AML-193 (cell line): Measurements from ENCODE around the gene FTCDNL1.

Source experiments
- DNase-seq, 2 experiments: peaks; one replicate each; lab custom pipeline; 2025; lab: John Stamatoyannopoulos, UW

Gene FTCDNL1

GRCh38 chr2:199791326-199791725 is 59.7 kb downstream of the FTCDNL1 start:
- DNase-seq, result no peak

GRCh38 chr2:199784512-199784911 is 66.5 kb downstream of the FTCDNL1 start:
- DNase-seq, result no peak

GRCh38 chr2:199779589-199779988 is 71.4 kb downstream of the FTCDNL1 start:
- DNase-seq, result no peak

GRCh38 chr2:199778655-199779054 is 72.3 kb downstream of the FTCDNL1 start:
- DNase-seq, result no peak

GRCh38 chr2:199777916-199778315 is 73.1 kb downstream of the FTCDNL1 start:
- no peak for DNase-seq

GRCh38 chr2:199777315-199777714 is 73.7 kb downstream of the FTCDNL1 start:
- DNase-seq, result no peak

- DNase-seq, result no peak
Observed at GRCh38 chr2:199775267-199775666, 75.7 kb downstream of the FTCDNL1 start.

- no peak for DNase-seq
Observed at GRCh38 chr2:199772035-199772976, 78.7 kb downstream of the FTCDNL1 start.

- DNase-seq, result no peak
Observed at GRCh38 chr2:199770716-199771115, 80.3 kb downstream of the FTCDNL1 start.

GRCh38 chr2:199765646-199766045 is 85.3 kb downstream of the FTCDNL1 start:
- DNase-seq, result no peak

- no peak for DNase-seq
Observed at GRCh38 chr2:199764273-199764800, 86.7 kb downstream of the FTCDNL1 start.

- DNase-seq, result no peak
Observed at GRCh38 chr2:199762963-199763362, 88.0 kb downstream of the FTCDNL1 start.

- no peak for DNase-seq
Observed at GRCh38 chr2:199760574-199760973, 90.4 kb downstream of the FTCDNL1 start.

- no peak for DNase-seq
Observed at GRCh38 chr2:199757233-199757870, 93.6 kb downstream of the FTCDNL1 start.

GRCh38 chr2:199756743-199757142 is 94.2 kb downstream of the FTCDNL1 start:
- no peak for DNase-seq

GRCh38 chr2:199756211-199756610 is 94.8 kb downstream of the FTCDNL1 start:
- no peak for DNase-seq

- DNase-seq, result no peak
Observed at GRCh38 chr2:199754766-199755165, 96.2 kb downstream of the FTCDNL1 start.

- no peak for DNase-seq
Observed at GRCh38 chr2:199751492-199752120, 99.4 kb downstream of the FTCDNL1 start.

GRCh38 chr2:199749571-199749970 is 101.4 kb downstream of the FTCDNL1 start:
- DNase-seq, result no peak

GRCh38 chr2:199744724-199745123 is 106.3 kb downstream of the FTCDNL1 start:
- no peak for DNase-seq

GRCh38 chr2:199744260-199744659 is 106.7 kb downstream of the FTCDNL1 start:
- DNase-seq, result no peak

- no peak for DNase-seq
Observed at GRCh38 chr2:199743415-199744120, 107.4 kb downstream of the FTCDNL1 start.
